Neural cell (in vitro differentiated cells): ENCODE measurements around the gene ADRM1. TPM values are rescaled to one million over a fixed set of nuclear protein-coding genes. Genes with fewer than 3 reads are reported as not detected.

Source experiments
- H2AFZ ChIP-seq: fragments of 200-600, 300-800 bp; sonication (generic), shearing (Covaris generic); 2 replicates; pipeline ENCODE4 v1.6.0; 2014; ENCODE audit warnings: low read depth, mild to moderate bottlenecking, antibody characterized with exemption, low read length, moderate library complexity
- H3F3A ChIP-seq: fragments of 200-600 bp; shearing (Covaris generic); 2 replicates; pipeline ENCODE4 v1.6.1; 2016; ENCODE audit warnings: mild to moderate bottlenecking, moderate library complexity, mixed read lengths, antibody characterized with exemption, low read length; ENCODE audit not compliant: insufficient read depth, poor library complexity, severe bottlenecking
- H3K27ac ChIP-seq: fragments of 200-600, 300-800 bp; sonication (generic), shearing (Covaris generic); 2 replicates; pipeline ENCODE4 v1.5.1; 2014; ENCODE audit warnings: mild to moderate bottlenecking, low read length, moderate library complexity
- H3K27me3 ChIP-seq: fragments of 300-800, 200-600 bp; sonication (generic), shearing (Covaris generic); 2 replicates; pipeline ENCODE4 v1.6.0; 2014; ENCODE audit warnings: mild to moderate bottlenecking, low read depth, low read length, moderate library complexity; ENCODE audit not compliant: insufficient read depth
- H3K36me3 ChIP-seq: fragments of 300-800, 200-600 bp; sonication (generic), shearing (Covaris generic); 2 replicates; pipeline ENCODE4 v1.5.1; 2014; ENCODE audit warnings: mild to moderate bottlenecking, antibody characterized with exemption, low read length, moderate library complexity; ENCODE audit not compliant: insufficient read depth
- H3K4me2 ChIP-seq: fragments of 300-800, 200-600 bp; sonication (generic), shearing (Covaris generic); 2 replicates; pipeline ENCODE4 v1.6.0; 2014; ENCODE audit warnings: mild to moderate bottlenecking, low read length
- H3K4me3 ChIP-seq: fragments of 300-800, 200-600 bp; sonication (generic), shearing (Covaris generic); 2 replicates; pipeline ENCODE4 v1.5.1; 2014; ENCODE audit warnings: mild to moderate bottlenecking, low read length, moderate library complexity
- H3K79me2 ChIP-seq: fragments of 200-600 bp; shearing (Covaris generic); replicated peaks from 2 replicates; pipeline ENCODE4 v1.6.0; 2014; ENCODE audit warnings: mild to moderate bottlenecking, low read length, moderate library complexity; ENCODE audit not compliant: insufficient read depth
- H3K9ac ChIP-seq: fragments of 300-800, 200-600 bp; sonication (generic), shearing (Covaris generic); 2 replicates; pipeline ENCODE4 v1.6.1; 2016; ENCODE audit warnings: mild to moderate bottlenecking, low read length, mixed read lengths
- H3K9me2 ChIP-seq: fragments of 200-600 bp; shearing (Covaris generic); 2 replicates; pipeline ENCODE4 v1.6.1; 2016; ENCODE audit warnings: mild to moderate bottlenecking, low read length, mixed read lengths; ENCODE audit not compliant: insufficient read depth
- H3K9me3 ChIP-seq: fragments of 200-600, 300-800 bp; sonication (generic), shearing (Covaris generic); 2 replicates; pipeline ENCODE4 v1.6.1; 2016; ENCODE audit warnings: mild to moderate bottlenecking, mixed run types, low read length, moderate library complexity, mixed read lengths
- H4K20me1 ChIP-seq: fragments of 200-600 bp; shearing (Covaris generic); 2 replicates; pipeline ENCODE4 v1.6.1; 2016; ENCODE audit warnings: mild to moderate bottlenecking, mixed run types; ENCODE audit not compliant: insufficient read depth
- CTCF ChIP-seq: fragments of 450-650 bp; IDR thresholded peaks from 2 replicates; pipeline ENCODE4 v1.5.1; 2014; ENCODE audit warnings: antibody characterized with exemption, mild to moderate bottlenecking, moderate library complexity; ENCODE audit not compliant: poor library complexity, severe bottlenecking
- EP300 ChIP-seq: fragments of 450-650 bp; conservative IDR thresholded peaks from 2 replicates; pipeline ENCODE4 v1.6.1; 2014; ENCODE audit warnings: antibody characterized with exemption, mild to moderate bottlenecking, moderate library complexity; ENCODE audit not compliant: poor library complexity, severe bottlenecking
- EZH2 ChIP-seq: fragments of 200-600, 300-800 bp; shearing (Covaris generic), sonication (generic); IDR thresholded peaks from 2 replicates; pipeline ENCODE4 v1.6.1; 2014; ENCODE audit warnings: antibody characterized with exemption, low read length, borderline replicate concordance, mild to moderate bottlenecking; ENCODE audit not compliant: insufficient read depth, poor library complexity, severe bottlenecking
- MXI1 ChIP-seq: fragments of 450-650 bp; conservative IDR thresholded peaks from 2 replicates; pipeline ENCODE4 v1.6.1; 2014; ENCODE audit warnings: antibody characterized with exemption, mild to moderate bottlenecking; ENCODE audit not compliant: poor library complexity, severe bottlenecking
- POLR2AphosphoS5 ChIP-seq: IDR thresholded peaks from 2 replicates; pipeline ENCODE4 v1.6.1; 2012
- RAD21 ChIP-seq: fragments of 450-650 bp; conservative IDR thresholded peaks from 2 replicates; pipeline ENCODE4 v1.6.1; 2014; ENCODE audit warnings: antibody characterized with exemption, mild to moderate bottlenecking, moderate library complexity
- SMC3 ChIP-seq: fragments of 450-650 bp; conservative IDR thresholded peaks from 2 replicates; pipeline ENCODE4 v1.6.1; 2014; ENCODE audit warnings: antibody characterized with exemption, mild to moderate bottlenecking, moderate library complexity; ENCODE audit not compliant: poor library complexity
- TAF1 ChIP-seq: IDR thresholded peaks from 2 replicates; pipeline ENCODE4 v1.6.1; 2012; ENCODE audit warnings: low read depth
- polyA plus RNA-seq: library from polyadenylated mRNA; depleted of rRNA; stranded (reverse); fragments of >200 nt; gene quantifications from 2 replicates; pipeline ENCODE4 v1.2.3, GENCODE V29; 2014
- TF ChIP-seq, protein P1 (sequence below): IDR thresholded peaks from 2 replicates; pipeline ENCODE4 v1.6.1; 2012; ENCODE audit warnings: borderline replicate concordance

ADRM1 gene
- polyA plus RNA-seq, 1 donor from 2014 or later = 111 TPM

DNA sequence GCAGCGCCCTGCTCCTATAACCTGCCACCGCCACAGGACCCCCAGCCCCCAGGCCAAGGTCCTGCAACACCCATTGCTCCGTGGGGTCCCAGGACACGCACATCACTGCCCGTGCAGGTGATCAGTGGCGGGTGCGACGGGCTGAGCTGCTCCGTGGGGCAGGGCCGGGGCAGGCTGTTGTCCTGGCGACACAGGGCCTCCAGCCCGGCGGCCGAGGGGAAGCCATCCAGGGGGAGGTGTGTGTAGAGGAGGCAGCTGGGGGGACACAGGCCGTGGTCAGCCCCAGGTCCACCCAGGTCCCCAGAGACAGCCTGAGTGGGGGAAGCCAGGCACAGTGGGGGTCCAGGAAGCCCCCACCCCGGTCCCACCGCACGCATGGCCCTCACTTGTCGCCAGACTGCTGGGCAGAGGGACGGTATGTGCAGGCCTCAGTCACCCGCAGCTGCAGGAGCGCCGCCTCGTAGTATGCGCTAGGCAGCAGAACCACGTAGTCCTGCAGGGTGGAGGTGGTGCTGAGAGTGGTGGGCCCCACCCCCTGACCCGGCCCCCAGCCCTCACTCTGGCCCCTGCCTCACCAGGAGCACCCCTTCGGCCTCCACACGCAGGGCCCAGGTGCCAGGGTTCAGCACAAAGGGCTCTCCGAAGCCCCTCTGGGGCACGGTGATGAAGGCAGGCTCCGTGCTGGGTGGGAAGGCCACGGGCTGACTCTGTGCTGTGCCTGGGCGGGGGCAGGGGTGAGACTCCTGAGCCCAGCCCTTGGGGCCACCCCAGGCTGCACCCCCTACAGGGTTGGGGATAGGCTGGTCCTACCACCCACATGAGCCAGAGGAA is 30.4 kb downstream of the ADRM1 start:
- no peak overlapping the region for H3K4me3 ChIP-seq
- no peaks in the 10 kb centered on the region for H3K27me3 ChIP-seq
- H2AFZ ChIP-seq = no peak overlapping the region
- H3K9me2 ChIP-seq = no peaks in the 10 kb centered on the region
- H3F3A ChIP-seq = no peaks in the 10 kb centered on the region
- no peaks in the 10 kb centered on the region for H3K79me2 ChIP-seq
- H3K9ac ChIP-seq = no peak overlapping the region
- no peaks in the 10 kb centered on the region for H3K9me3 ChIP-seq
- no peaks in the 10 kb centered on the region for H3K36me3 ChIP-seq
- no peak overlapping the region for H3K27ac ChIP-seq
- H3K4me2 ChIP-seq = no peak overlapping the region
- H4K20me1 ChIP-seq = no peaks in the 10 kb centered on the region
- TF ChIP-seq, protein P1, sequence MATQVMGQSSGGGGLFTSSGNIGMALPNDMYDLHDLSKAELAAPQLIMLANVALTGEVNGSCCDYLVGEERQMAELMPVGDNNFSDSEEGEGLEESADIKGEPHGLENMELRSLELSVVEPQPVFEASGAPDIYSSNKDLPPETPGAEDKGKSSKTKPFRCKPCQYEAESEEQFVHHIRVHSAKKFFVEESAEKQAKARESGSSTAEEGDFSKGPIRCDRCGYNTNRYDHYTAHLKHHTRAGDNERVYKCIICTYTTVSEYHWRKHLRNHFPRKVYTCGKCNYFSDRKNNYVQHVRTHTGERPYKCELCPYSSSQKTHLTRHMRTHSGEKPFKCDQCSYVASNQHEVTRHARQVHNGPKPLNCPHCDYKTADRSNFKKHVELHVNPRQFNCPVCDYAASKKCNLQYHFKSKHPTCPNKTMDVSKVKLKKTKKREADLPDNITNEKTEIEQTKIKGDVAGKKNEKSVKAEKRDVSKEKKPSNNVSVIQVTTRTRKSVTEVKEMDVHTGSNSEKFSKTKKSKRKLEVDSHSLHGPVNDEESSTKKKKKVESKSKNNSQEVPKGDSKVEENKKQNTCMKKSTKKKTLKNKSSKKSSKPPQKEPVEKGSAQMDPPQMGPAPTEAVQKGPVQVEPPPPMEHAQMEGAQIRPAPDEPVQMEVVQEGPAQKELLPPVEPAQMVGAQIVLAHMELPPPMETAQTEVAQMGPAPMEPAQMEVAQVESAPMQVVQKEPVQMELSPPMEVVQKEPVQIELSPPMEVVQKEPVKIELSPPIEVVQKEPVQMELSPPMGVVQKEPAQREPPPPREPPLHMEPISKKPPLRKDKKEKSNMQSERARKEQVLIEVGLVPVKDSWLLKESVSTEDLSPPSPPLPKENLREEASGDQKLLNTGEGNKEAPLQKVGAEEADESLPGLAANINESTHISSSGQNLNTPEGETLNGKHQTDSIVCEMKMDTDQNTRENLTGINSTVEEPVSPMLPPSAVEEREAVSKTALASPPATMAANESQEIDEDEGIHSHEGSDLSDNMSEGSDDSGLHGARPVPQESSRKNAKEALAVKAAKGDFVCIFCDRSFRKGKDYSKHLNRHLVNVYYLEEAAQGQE = no peak
- TF ChIP-seq POLR2AphosphoS5 = no peak
- TF ChIP-seq EZH2 = no peak
- TF ChIP-seq TAF1 = no peak
- TF ChIP-seq RAD21 = no peak
- no peak for TF ChIP-seq SMC3
- TF ChIP-seq CTCF = no peak
- TF ChIP-seq EP300 = no peak
- no peak for TF ChIP-seq MXI1

DNA sequence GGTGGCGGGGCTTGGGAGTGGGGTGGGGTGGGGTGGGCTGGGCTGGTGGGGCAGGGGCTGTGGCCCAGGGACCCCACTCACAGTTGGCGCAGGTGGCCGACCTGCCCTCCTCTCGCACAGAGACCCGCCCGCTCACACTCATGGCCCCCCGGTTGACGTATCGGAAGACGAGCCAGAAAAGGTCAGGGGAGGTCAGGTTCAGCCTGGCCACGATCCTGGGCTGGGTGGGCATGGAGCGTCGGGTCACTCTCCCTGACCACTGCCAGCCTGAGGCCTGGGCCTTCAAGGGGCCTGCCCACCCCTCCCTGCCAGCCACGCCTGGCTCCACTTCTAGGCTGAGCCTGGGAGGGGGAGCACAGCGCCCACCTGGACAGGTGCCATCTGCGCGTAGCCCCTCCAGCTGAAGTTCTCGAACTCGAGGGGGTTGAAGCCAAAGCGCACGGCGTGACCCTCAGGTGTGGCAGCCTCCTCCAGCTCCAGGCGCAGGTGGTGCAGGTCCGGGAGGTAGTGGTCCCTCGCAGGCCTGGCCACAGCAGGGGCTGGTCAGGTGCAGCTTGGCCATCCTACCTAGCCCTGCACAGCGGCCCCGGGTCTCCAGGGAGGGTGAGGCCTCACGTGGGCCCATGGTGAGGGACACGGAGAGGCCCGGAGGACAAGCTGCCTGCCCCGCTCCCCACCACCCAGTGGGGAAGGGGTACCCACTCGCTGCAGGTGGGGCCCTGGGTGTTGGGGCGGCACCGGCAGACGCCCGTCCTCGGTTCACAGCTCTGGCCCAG is 31.2 kb downstream of the ADRM1 start:
- Histone ChIP-seq H3K9me3 (no peaks in the 10 kb centered on the region), H3K36me3 (no peaks in the 10 kb centered on the region), H3K27me3 (no peaks in the 10 kb centered on the region), H3K9me2 (no peaks in the 10 kb centered on the region), H2AFZ (no peak overlapping the region), H3K9ac (no peak overlapping the region), H3K27ac (no peak overlapping the region), H3F3A (no peaks in the 10 kb centered on the region), H4K20me1 (no peaks in the 10 kb centered on the region), H3K4me2 (no peak overlapping the region), H3K4me3 (no peak overlapping the region), H3K79me2 (no peaks in the 10 kb centered on the region)
- TF ChIP-seq SMC3 (no peak), TAF1 (no peak), RAD21 (no peak), EZH2 (no peak), CTCF (no peak), EP300 (no peak), MXI1 (no peak), POLR2AphosphoS5 (no peak)
- TF ChIP-seq, protein P1 = no peak
